GM23338 (cell line): Measurements from ENCODE around the gene FBXW11. TPM values are rescaled to one million over a fixed set of nuclear protein-coding genes. Genes with fewer than 3 reads are reported as not detected.

Experiments
- ATAC-seq: fragments of 200-7000 bp; cut with Tn5 transposase; 3 replicates; pipeline ENCODE4 v1.9.1; 2020
- DNase-seq: peaks from one replicate; pipeline ENCODE4 v3.0.0-alpha.2; 2015; ENCODE audit warnings: low spot score
- H2AFZ ChIP-seq: fragments of 200-600 bp; sonication (generic); 2 replicates; pipeline ENCODE4 v1.8.0; 2016; ENCODE audit warnings: antibody characterized with exemption, mild to moderate bottlenecking, moderate library complexity
- H3F3A ChIP-seq: fragments of 200-600 bp; sonication (generic); replicated peaks from 2 replicates; pipeline ENCODE4 v1.8.0; 2017; ENCODE audit warnings: antibody characterized with exemption, mixed run types, low read depth
- H3K27ac ChIP-seq: fragments of 200-600 bp; sonication (generic); 2 replicates; pipeline ENCODE4 v1.6.1; 2016; ENCODE audit warnings: low read depth
- H3K27me3 ChIP-seq: fragments of 200-600 bp; sonication (generic); 2 replicates; pipeline ENCODE4 v1.8.0; 2016; ENCODE audit warnings: mild to moderate bottlenecking, mixed run types, moderate library complexity; ENCODE audit not compliant: insufficient read depth
- H3K36me3 ChIP-seq: fragments of 200-600 bp; sonication (generic); 2 replicates; pipeline ENCODE4 v1.8.0; 2016; ENCODE audit warnings: mild to moderate bottlenecking; ENCODE audit not compliant: insufficient read depth
- H3K4me1 ChIP-seq: fragments of 200-600 bp; sonication (generic); 2 replicates; pipeline ENCODE4 v1.8.0; 2016; ENCODE audit warnings: mild to moderate bottlenecking, moderate library complexity; ENCODE audit not compliant: insufficient read depth
- H3K4me2 ChIP-seq: fragments of 200-600 bp; sonication (generic); 2 replicates; pipeline ENCODE4 v1.7.1; 2017; ENCODE audit warnings: mixed run types
- H3K4me3 ChIP-seq: fragments of 200-600 bp; sonication (generic); 2 replicates; pipeline ENCODE4 v1.6.1; 2016; ENCODE audit warnings: mixed run types
- H3K79me2 ChIP-seq: fragments of 200-600 bp; sonication (generic); replicated peaks from 2 replicates; pipeline ENCODE4 v1.8.0; 2017; ENCODE audit warnings: mild to moderate bottlenecking; ENCODE audit not compliant: insufficient read depth
- H3K9me2 ChIP-seq: fragments of 200-600 bp; sonication (generic); 2 replicates; pipeline ENCODE4 v1.8.0; 2017; ENCODE audit not compliant: insufficient read depth
- H4K20me1 ChIP-seq: fragments of 200-600 bp; sonication (generic); replicated peaks from 2 replicates; pipeline ENCODE4 v1.8.0; 2017; ENCODE audit warnings: mild to moderate bottlenecking; ENCODE audit not compliant: insufficient read depth
- H3K27ac Mint-ChIP-seq: 2 replicates; pipeline ENCODE4 v1.8.0; 2020; ENCODE audit warnings: inconsistent platforms, mild to moderate bottlenecking, moderate library complexity, mixed read lengths
- H3K27me3 Mint-ChIP-seq: 3 replicates; pipeline ENCODE4 v1.8.0; 2022; ENCODE audit warnings: low read depth, mild to moderate bottlenecking, moderate library complexity, mixed read lengths, inconsistent platforms; ENCODE audit not compliant: insufficient read depth, poor library complexity
- H3K36me3 Mint-ChIP-seq: 3 replicates; pipeline ENCODE4 v1.8.0; 2021; ENCODE audit warnings: low read depth, mild to moderate bottlenecking, inconsistent platforms, moderate library complexity, mixed read lengths
- H3K4me1 Mint-ChIP-seq: 3 replicates; pipeline ENCODE4 v1.8.0; 2020; ENCODE audit warnings: mild to moderate bottlenecking, inconsistent platforms, mixed read lengths
- H3K4me3 Mint-ChIP-seq: 3 replicates; pipeline ENCODE4 v1.8.0; 2021; ENCODE audit warnings: moderate library complexity, mild to moderate bottlenecking, inconsistent platforms, mixed read lengths
- H3K9me3 Mint-ChIP-seq: 3 replicates; pipeline ENCODE4 v1.8.0; 2020; ENCODE audit warnings: moderate library complexity, mild to moderate bottlenecking, inconsistent platforms, mixed read lengths
- CREB1 ChIP-seq: fragments of 250-450 bp; sonication (Bioruptor Pico); IDR thresholded peaks from 2 replicates; pipeline ENCODE4 v1.5.0; 2020; ENCODE audit warnings: low read depth, mild to moderate bottlenecking, moderate library complexity
- CTCF ChIP-seq, 2 experiments: fragments of 200-600 bp in 1 of 2; sonication (generic) in 1 of 2; conservative IDR thresholded peaks; 2 replicates each; pipeline versions ENCODE4 v1.5.1 to v1.6.1; 2016 to 2017; ENCODE audit warnings: antibody characterized with exemption in 2 of 2, low read depth in 2 of 2, mild to moderate bottlenecking in 2 of 2, moderate library complexity in 1 of 2
- ETS1 ChIP-seq: IDR thresholded peaks from 2 replicates; pipeline ENCODE4 v1.6.1; 2016; ENCODE audit warnings: antibody characterized with exemption
- EZH2 ChIP-seq: fragments of 200-600 bp; sonication (generic); IDR thresholded peaks from one replicate; pipeline ENCODE4 v1.8.0; 2017; ENCODE audit warnings: antibody characterized with exemption, mild to moderate bottlenecking, low read depth; ENCODE audit not compliant: unreplicated experiment
- EZH2phosphoT487 ChIP-seq: fragments of 200-600 bp; sonication (generic); IDR thresholded peaks from one replicate; pipeline ENCODE4 v1.8.1; 2018; ENCODE audit warnings: antibody characterized with exemption; ENCODE audit not compliant: unreplicated experiment
- JUNB ChIP-seq: IDR thresholded peaks from one replicate; pipeline ENCODE4 v1.6.1; 2016; ENCODE audit warnings: antibody characterized with exemption; ENCODE audit not compliant: unreplicated experiment
- NANOG ChIP-seq: IDR thresholded peaks from 2 replicates; pipeline ENCODE4 v1.6.1; 2016; ENCODE audit warnings: antibody characterized with exemption, borderline replicate concordance
- POLR2AphosphoS5 ChIP-seq: IDR thresholded peaks from 2 replicates; pipeline ENCODE4 v1.6.1; 2016; ENCODE audit warnings: antibody characterized with exemption, low read depth
- REST ChIP-seq: IDR thresholded peaks from one replicate; pipeline ENCODE4 v1.6.1; 2018; ENCODE audit warnings: antibody characterized with exemption; ENCODE audit not compliant: unreplicated experiment
- STAT1 ChIP-seq: IDR thresholded peaks from one replicate; pipeline ENCODE4 v1.6.1; 2016; ENCODE audit warnings: antibody characterized with exemption; ENCODE audit not compliant: unreplicated experiment
- ZNF114 ChIP-seq: fragments of 250-450 bp; sonication (Bioruptor Pico); IDR thresholded peaks from 2 replicates; pipeline ENCODE4 v1.5.0; 2020; ENCODE audit warnings: mild to moderate bottlenecking, moderate library complexity
- polyA plus RNA-seq: library from polyadenylated mRNA; unstranded; fragments of >200 nt; fragmentation: Nextera tagmentation; extraction: Ambion mirVana; gene quantifications from 2 replicates; pipeline ENCODE4 v1.2.1, GENCODE V29; 2016
- total RNA-seq: library from RNA; depleted of rRNA; stranded (reverse); fragments of >200 nt; shearing (Covaris generic); gene quantifications from 2 replicates; pipeline ENCODE4 v1.2.3, GENCODE V29; 2014
- TF ChIP-seq, protein P1 (sequence below): fragments of 250-450 bp; sonication (Bioruptor Pico); IDR thresholded peaks from 2 replicates; pipeline ENCODE4 v1.5.0; 2020; ENCODE audit warnings: mild to moderate bottlenecking, moderate library complexity

Gene FBXW11
- total and polyA plus RNA-seq, 2 experiments from 2014 or later = 45.0 to 88.0 TPM

GRCh38 chr5:171872666-171873065 is 133.8 kb downstream of the FBXW11 start:
- H3K27me3 Mint-ChIP-seq = peaks cover 2% of the 10 kb centered on the region
- DNase-seq = no peak
- Histone ChIP-seq H3K9me2 (no peaks in the 10 kb centered on the region), H3K4me1 (no peaks in the 10 kb centered on the region), H3F3A (0 out of 2 replicates have a peak, but pooled peaks cover 3% of the 10 kb centered on the region), H2AFZ (no peak overlapping the region), H3K27ac (peak overlapping the region; percentile 34; the same call in 1 of the 2 replicates), H4K20me1 (peaks cover 11% of the 10 kb centered on the region), H3K4me3 (no peak overlapping the region), H3K27me3 (no peaks in the 10 kb centered on the region), H3K79me2 (peaks cover 16% of the 10 kb centered on the region), H3K36me3 (peaks cover 53% of the 10 kb centered on the region), H3K4me2 (no peak overlapping the region)
- peaks cover 49% of the 10 kb centered on the region for H3K36me3 Mint-ChIP-seq
- no peak overlapping the region for H3K4me3 Mint-ChIP-seq
- TF ChIP-seq, protein P1, sequence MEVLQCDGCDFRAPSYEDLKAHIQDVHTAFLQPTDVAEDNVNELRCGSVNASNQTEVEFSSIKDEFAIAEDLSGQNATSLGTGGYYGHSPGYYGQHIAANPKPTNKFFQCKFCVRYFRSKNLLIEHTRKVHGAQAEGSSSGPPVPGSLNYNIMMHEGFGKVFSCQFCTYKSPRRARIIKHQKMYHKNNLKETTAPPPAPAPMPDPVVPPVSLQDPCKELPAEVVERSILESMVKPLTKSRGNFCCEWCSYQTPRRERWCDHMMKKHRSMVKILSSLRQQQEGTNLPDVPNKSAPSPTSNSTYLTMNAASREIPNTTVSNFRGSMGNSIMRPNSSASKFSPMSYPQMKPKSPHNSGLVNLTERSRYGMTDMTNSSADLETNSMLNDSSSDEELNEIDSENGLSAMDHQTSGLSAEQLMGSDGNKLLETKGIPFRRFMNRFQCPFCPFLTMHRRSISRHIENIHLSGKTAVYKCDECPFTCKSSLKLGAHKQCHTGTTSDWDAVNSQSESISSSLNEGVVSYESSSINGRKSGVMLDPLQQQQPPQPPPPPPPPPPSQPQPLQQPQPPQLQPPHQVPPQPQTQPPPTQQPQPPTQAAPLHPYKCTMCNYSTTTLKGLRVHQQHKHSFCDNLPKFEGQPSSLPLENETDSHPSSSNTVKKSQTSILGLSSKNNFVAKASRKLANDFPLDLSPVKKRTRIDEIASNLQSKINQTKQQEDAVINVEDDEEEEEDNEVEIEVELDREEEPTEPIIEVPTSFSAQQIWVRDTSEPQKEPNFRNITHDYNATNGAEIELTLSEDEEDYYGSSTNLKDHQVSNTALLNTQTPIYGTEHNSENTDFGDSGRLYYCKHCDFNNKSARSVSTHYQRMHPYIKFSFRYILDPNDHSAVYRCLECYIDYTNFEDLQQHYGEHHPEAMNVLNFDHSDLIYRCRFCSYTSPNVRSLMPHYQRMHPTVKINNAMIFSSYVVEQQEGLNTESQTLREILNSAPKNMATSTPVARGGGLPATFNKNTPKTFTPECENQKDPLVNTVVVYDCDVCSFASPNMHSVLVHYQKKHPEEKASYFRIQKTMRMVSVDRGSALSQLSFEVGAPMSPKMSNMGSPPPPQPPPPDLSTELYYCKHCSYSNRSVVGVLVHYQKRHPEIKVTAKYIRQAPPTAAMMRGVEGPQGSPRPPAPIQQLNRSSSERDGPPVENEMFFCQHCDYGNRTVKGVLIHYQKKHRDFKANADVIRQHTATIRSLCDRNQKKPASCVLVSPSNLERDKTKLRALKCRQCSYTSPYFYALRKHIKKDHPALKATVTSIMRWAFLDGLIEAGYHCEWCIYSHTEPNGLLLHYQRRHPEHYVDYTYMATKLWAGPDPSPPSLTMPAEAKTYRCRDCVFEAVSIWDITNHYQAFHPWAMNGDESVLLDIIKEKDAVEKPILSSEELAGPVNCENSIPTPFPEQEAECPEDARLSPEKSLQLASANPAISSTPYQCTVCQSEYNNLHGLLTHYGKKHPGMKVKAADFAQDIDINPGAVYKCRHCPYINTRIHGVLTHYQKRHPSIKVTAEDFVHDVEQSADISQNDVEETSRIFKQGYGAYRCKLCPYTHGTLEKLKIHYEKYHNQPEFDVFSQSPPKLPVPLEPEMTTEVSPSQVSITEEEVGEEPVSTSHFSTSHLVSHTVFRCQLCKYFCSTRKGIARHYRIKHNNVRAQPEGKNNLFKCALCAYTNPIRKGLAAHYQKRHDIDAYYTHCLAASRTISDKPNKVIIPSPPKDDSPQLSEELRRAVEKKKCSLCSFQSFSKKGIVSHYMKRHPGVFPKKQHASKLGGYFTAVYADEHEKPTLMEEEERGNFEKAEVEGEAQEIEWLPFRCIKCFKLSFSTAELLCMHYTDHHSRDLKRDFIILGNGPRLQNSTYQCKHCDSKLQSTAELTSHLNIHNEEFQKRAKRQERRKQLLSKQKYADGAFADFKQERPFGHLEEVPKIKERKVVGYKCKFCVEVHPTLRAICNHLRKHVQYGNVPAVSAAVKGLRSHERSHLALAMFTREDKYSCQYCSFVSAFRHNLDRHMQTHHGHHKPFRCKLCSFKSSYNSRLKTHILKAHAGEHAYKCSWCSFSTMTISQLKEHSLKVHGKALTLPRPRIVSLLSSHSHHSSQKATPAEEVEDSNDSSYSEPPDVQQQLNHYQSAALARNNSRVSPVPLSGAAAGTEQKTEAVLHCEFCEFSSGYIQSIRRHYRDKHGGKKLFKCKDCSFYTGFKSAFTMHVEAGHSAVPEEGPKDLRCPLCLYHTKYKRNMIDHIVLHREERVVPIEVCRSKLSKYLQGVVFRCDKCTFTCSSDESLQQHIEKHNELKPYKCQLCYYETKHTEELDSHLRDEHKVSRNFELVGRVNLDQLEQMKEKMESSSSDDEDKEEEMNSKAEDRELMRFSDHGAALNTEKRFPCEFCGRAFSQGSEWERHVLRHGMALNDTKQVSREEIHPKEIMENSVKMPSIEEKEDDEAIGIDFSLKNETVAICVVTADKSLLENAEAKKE (CRISPR knock-in tag) = no peak
- TF ChIP-seq CTCF (conservative IDR thresholded peaks at IDR 0.05; ENCODE audit: low read depth in 2 of 2) (no peak), REST (no peak), POLR2AphosphoS5 (no peak), CREB1 (CRISPR knock-in tag) (no peak), ETS1 (no peak), EZH2 (no peak), NANOG (no peak), STAT1 (no peak), ZNF114 (CRISPR knock-in tag) (no peak), EZH2phosphoT487 (no peak), JUNB (no peak)
- no peaks in the 10 kb centered on the region for H3K4me1 Mint-ChIP-seq
- H3K9me3 Mint-ChIP-seq = no peaks in the 10 kb centered on the region
- H3K27ac Mint-ChIP-seq = no peak overlapping the region
- ATAC-seq = no peak
